Astrocyte (in vitro differentiated cells and primary cell): ENCODE measurements around the gene OTUD6A.

Source experiments
- CTCF ChIP-seq: IDR thresholded peaks from 2 replicates; pipeline ENCODE4 v1.5.1; 2011; ENCODE audit warnings: low read depth, mild to moderate bottlenecking, inconsistent platforms, low read length, moderate library complexity; ENCODE audit not compliant: insufficient read depth
- EZH2 ChIP-seq: IDR thresholded peaks from 2 replicates; pipeline ENCODE4 v1.6.1; 2012; ENCODE audit warnings: mild to moderate bottlenecking, low read length, inconsistent platforms; ENCODE audit not compliant: insufficient read depth

GRCh38 chrX:70026851-70027200 is 35.4 kb upstream of the OTUD6A start:
- TF ChIP-seq CTCF, result no peak
- no peak for TF ChIP-seq EZH2
